Ovary (tissue), 9 donors: ENCODE data around the gene SEC31B. TPM values are rescaled to one million over a fixed set of nuclear protein-coding genes. Genes with fewer than 3 reads are reported as not detected.
A peak's percentile ranks its signal among the peaks of the same experiment; 100 is the strongest.

Experiments
- DNase-seq, 5 donors: peaks; one replicate each; pipeline ENCODE4 v3.0.0-alpha.2; 2019 to 2020
- H3K27ac ChIP-seq, 2 donors: fragments of 200-600 bp; one replicate each; pipeline versions ENCODE4 v1.5.1 to v1.8.0; 2019 to 2022
- H3K27me3 ChIP-seq: fragments of 200-600 bp; one replicate; pipeline ENCODE4 v1.8.0; 2022
- H3K36me3 ChIP-seq: fragments of 200-600 bp; sonication (generic); one replicate; pipeline ENCODE4 v1.5.1; 2019
- H3K4me1 ChIP-seq: one replicate; pipeline ENCODE4 v1.8.1; 2013; ENCODE audit warnings: mild to moderate bottlenecking, moderate library complexity; ENCODE audit not compliant: insufficient read depth
- H3K4me3 ChIP-seq: fragments of 200-600 bp; sonication (generic); one replicate; pipeline ENCODE4 v1.5.1; 2017
- H3K9me3 ChIP-seq, 2 donors: fragments of 200-600 bp in 1 of 2; sonication (generic) in 1 of 2; one replicate each; pipeline versions ENCODE4 v1.5.1 to v1.8.1; 2013 to 2019; ENCODE audit warnings: mild to moderate bottlenecking in 1 of 2, moderate library complexity in 1 of 2
- EP300 ChIP-seq: sonication (generic); formaldehyde crosslinking; IDR thresholded peaks from one replicate; pipeline ENCODE4 v1.6.1; 2017; ENCODE audit warnings: antibody characterized with exemption
- POLR2A ChIP-seq: fragments of 450-650 bp; IDR thresholded peaks from one replicate; pipeline ENCODE4 v1.6.1; 2017; ENCODE audit warnings: antibody characterized with exemption, mild to moderate bottlenecking, moderate library complexity
- WGBS, 3 donors: extraction: QIAGEN DNeasy Blood & Tissue Kit in 1 of 3; methylation state at CpG; one replicate each; pipeline versions ENCODE4 v1.1.5 to v1.1.7; 2013 to 2017; 5-methylcytosine and 5-hydroxymethylcytosine counted together
- intact Hi-C, 4 donors: fragments of 100-400 bp; cut with DNase I; formaldehyde crosslinking; loops; one replicate each; pipeline versions ENCODE4 v1.11.0 to v1.15.1; 2022 to 2023
- polyA plus RNA-seq, 2 donors: library from polyadenylated mRNA; stranded (reverse); fragments of 200-250 nt in 1 of 2; fragments of 350-450 nt in 1 of 2; fragmentation: Illumina TruSeq in 1 of 2; extraction: RNeasy Lipid Tissue Mini Kit (QIAGEN cat#74804) in 1 of 2; gene quantifications; one replicate each; pipeline ENCODE4 v1.2.3, GENCODE V29; 2013 to 2014
- total RNA-seq, 7 donors: library from RNA; depleted of rRNA in 2 of 7; stranded (reverse); fragments of >200 nt in 2 of 7; fragmentation: NEBNext Ultra II Directional in 3 of 7; extraction: Animal tissue kit (Norgen Biotek cat#: 25700) in 3 of 7; gene quantifications; one replicate each; pipeline versions ENCODE4 v1.1.0 to v1.2.4, GENCODE V29; 2016 to 2023
- TF ChIP-seq, protein P1 (sequence below), 3 donors: fragments of 450-650 bp in 2 of 3; fragments of 200-600 bp in 1 of 3; IDR thresholded peaks; one replicate each; pipeline versions ENCODE4 v1.5.1 to v1.8.0; 2016 to 2022; ENCODE audit warnings: antibody characterized with exemption in 3 of 3, mild to moderate bottlenecking in 1 of 3
- donor health status: DM: no; HTN: no; CAD: no; lungs with moderate emphysema.
- donor health status: DM: no; HTN: no; CAD: no.
- donor health status: Bipolar disorder and iron deficiency.
- donor health status: DM: yes; HTN: yes; CAD: no.
- donor health status: DM: no; HTN: no; CAD: no.
- donor health status: DM: yes; HTN: yes; CAD: no.

The SEC31B gene
- total and polyA plus RNA-seq, 9 donors: 6.1 to 14.1 (median 8.3) TPM

DNA sequence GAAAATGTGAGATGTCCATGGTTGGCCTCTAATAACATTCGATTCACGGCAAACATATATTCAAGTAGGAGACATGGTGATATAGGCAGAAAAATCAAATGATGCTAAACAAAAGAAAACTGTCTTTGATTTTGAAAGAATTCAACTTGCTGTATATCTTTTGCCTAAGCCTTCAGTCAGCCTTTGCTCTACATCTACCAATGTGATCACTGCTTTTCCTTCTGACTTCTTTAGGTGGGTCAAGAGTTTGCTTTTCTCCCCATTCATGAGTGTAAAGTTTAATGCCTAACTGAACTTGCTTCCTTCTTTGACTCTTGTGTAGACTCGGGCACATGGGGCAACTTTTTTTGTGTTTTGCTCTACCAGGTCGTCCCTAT is 15.7 kb upstream of the SEC31B start:
- peak overlapping the region; percentile 62 for H3K4me3 ChIP-seq
- 45 to 48% (median 47%) methylated on average over 4 of the region's 4 CpGs for WGBS, 3 donors
- TF ChIP-seq EP300 (no peak), POLR2A (no peak)
- TF ChIP-seq, protein P1, sequence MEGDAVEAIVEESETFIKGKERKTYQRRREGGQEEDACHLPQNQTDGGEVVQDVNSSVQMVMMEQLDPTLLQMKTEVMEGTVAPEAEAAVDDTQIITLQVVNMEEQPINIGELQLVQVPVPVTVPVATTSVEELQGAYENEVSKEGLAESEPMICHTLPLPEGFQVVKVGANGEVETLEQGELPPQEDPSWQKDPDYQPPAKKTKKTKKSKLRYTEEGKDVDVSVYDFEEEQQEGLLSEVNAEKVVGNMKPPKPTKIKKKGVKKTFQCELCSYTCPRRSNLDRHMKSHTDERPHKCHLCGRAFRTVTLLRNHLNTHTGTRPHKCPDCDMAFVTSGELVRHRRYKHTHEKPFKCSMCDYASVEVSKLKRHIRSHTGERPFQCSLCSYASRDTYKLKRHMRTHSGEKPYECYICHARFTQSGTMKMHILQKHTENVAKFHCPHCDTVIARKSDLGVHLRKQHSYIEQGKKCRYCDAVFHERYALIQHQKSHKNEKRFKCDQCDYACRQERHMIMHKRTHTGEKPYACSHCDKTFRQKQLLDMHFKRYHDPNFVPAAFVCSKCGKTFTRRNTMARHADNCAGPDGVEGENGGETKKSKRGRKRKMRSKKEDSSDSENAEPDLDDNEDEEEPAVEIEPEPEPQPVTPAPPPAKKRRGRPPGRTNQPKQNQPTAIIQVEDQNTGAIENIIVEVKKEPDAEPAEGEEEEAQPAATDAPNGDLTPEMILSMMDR (IDR thresholded peaks at IDR 0.05): no peak
- H3K36me3 ChIP-seq: no peaks in the 10 kb centered on the region
- intact Hi-C loops: no loop called here
- H3K27me3 ChIP-seq: no peaks in the 10 kb centered on the region
- DNase-seq: no peak
- H3K4me1 ChIP-seq: peaks cover 7% of the 10 kb centered on the region
- H3K27ac ChIP-seq: peak overlapping the region in 1 of 2 donors; percentile 61
- H3K9me3 ChIP-seq: no peaks in the 10 kb centered on the region

DNA sequence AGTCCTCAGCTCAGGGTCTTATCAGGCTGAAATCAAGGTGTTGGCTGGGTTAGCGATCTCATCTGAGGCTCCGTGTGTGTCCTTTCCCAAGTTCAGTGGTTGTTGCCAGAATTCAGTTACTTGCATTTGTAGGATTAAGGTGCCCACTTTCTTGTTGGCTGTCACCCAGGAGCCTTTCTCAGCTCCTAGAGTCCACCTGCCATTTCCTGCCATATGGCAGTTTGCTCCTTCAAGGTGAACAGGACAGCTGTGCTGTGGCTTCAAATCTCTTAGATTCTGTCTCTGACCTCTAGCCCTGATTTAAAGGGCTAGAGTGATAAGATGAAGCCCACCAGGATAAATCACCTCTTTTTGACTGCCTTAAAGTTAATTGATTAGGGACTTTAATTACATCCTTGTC is 15.1 kb upstream of the SEC31B start:
- TF ChIP-seq, protein P1 (IDR thresholded peaks at IDR 0.05): no peak
- TF ChIP-seq POLR2A (no peak), EP300 (no peak)
- Histone ChIP-seq H3K9me3 (no peaks in the 10 kb centered on the region), H3K27me3 (no peaks in the 10 kb centered on the region), H3K4me3 (no peak overlapping the region), H3K27ac (no peak overlapping the region), H3K4me1 (peaks cover 11% of the 10 kb centered on the region), H3K36me3 (no peaks in the 10 kb centered on the region)
- DNase-seq: no peak
- intact Hi-C loops: no loop called here
- WGBS, 3 donors: 71 to 97% (median 86%) methylated on average over 2 of the region's 2 CpGs

DNA sequence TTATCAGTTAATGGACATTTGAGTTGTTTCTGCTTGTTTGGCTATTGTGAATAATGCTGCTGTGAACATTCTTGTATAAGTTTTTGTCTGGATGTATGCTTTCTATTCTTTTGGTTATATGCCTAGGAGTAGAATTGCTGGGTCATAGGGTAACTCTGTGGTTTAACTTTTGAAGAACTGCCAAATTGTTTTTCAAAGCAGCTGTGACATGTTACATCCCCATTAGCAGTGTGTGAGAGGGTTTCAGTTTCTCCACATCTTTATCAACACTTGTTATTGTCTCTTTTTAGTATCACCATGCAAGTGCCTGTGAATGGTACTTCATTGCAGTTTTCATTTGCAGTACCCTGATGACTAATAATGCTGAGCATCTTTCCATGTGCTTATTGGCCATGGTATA is 12.1 kb upstream of the SEC31B start:
- no peaks in the 10 kb centered on the region for H3K36me3 ChIP-seq
- DNase-seq: no peak
- intact Hi-C loops: no loop called here

DNA sequence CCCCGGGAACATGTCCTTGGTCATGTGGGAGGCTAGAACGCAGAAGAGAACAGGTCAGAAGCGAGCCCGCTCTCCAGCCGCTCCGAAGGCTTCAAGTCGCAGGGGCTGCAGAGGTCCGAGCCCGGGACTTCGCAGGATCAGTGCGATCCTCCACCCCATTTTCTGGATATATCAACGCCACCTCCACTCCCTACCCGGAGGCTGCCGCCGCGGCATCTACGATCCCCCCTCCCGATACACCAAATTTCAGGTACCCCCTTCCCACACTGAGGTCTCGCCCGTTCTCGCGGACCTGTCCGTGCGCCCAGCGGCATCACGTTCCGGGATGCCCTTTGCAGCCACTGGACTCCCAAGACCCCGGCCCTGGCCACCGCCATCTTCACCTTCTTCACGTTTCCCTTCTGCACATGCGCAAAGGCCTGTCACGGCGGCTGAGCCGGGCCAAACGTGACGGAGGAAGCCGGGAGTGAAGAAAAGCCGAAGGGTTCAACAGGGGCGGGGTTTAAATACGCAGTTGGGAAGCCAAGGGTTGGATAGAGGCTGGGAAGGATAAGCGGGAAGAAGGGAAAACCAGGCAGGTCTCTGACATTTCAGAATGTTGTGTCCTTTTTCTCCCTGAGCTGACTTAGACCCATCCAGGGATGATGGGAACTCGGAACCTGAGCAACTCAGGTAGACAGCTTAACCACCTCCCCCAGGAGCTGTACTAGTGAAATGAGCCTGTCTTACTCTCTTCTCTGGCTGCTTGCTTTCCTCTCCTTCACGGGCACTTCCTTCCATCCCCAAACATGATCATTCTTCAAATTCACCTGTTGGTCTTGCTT is 10.0 kb upstream of the SEC31B start, which contains the start of gene NDUFB8:
Gene NDUFB8, minus strand, starts transcription at position 397 of the 824 bp plus-strand sequence. Its CDS starts 20 bp downstream, at position 377.
- Histone ChIP-seq H3K27me3 (no peaks in the 10 kb centered on the region), H3K9me3 (no peaks in the 10 kb centered on the region), H3K4me3 (peak within 1 kb of the TSS; percentile 75), H3K36me3 (no peaks in the 10 kb centered on the region), H3K27ac (peak within 1 kb of the TSS; percentile 66 to 71), H3K4me1 (peaks cover 6% of the 10 kb centered on the region)
- intact Hi-C loops: loop anchor here in 1 of 4 donors (10.0 kb wide), 1 partner anchor 225 kb away; no protein-coding TSS in a partner anchor
- DNase-seq: peak; percentile 88 to 92 (median 91)
- no peak for TF ChIP-seq EP300
- peak; percentile 52 for TF ChIP-seq POLR2A
- WGBS, 3 donors: 0 to 1% (median 1%) methylated on average over 43 of the region's 43 CpGs

More for the DNA sequence above, 12.1 kb upstream of the SEC31B start:
- Histone ChIP-seq H3K4me1 (peaks cover 11% of the 10 kb centered on the region), H3K9me3 (no peaks in the 10 kb centered on the region), H3K27me3 (no peaks in the 10 kb centered on the region), H3K27ac (no peak overlapping the region), H3K4me3 (no peak overlapping the region)
- no peak for TF ChIP-seq POLR2A
- TF ChIP-seq EP300: no peak
- TF ChIP-seq, protein P1 (IDR thresholded peaks at IDR 0.05): no peak

DNA sequence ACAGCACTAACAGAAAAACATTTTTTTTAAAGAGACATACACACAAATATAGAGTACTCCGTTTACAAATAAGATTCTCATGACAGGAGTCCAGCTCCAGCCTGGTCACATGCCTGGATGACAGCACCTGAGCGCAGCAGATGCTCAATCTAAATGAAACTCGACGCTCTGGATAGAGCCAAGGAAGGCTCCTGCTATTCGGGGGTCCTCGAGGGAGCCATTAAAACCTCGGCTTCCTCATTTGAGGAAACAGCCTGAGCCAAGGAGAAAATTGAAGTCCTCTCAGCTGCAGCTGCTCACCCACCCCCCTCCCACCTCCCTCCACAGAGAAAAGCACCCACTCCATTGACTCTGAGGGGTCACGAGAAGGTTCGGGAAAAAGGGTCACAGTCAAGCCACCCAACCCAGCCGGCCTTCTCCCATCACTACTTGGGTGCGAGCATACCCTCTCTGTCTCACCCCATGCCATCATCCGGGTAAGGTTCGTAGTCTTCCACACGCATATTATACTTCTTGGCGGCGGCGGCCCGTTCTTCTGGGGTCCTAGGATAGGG is 9.3 kb upstream of the SEC31B start:
- Histone ChIP-seq H3K4me3 (peak overlapping the region; percentile 75), H3K4me1 (peaks cover 6% of the 10 kb centered on the region), H3K27ac (peak overlapping the region; percentile 66 to 71), H3K36me3 (no peaks in the 10 kb centered on the region), H3K27me3 (no peaks in the 10 kb centered on the region), H3K9me3 (no peaks in the 10 kb centered on the region)
- no peak for DNase-seq
- TF ChIP-seq EP300 (no peak), POLR2A (no peak)
- TF ChIP-seq, protein P1 (IDR thresholded peaks at IDR 0.05): no peak
- WGBS, 3 donors: 0 to 1% (median 1%) methylated on average over 18 of the region's 18 CpGs
- intact Hi-C loops: loop anchor here in 1 of 4 donors (10.0 kb wide), 1 partner anchor 224 kb away; no protein-coding TSS in a partner anchor
